ENCODE measurements around the gene HECW1. TPM values are rescaled to one million over a fixed set of nuclear protein-coding genes. Genes with fewer than 3 reads are reported as not detected.
A peak's percentile ranks its signal among the peaks of the same experiment; 100 is the strongest.

The HECW1 gene
- total RNA-seq, 1 donor from 2014 or later, result 68.7 TPM

DNA sequence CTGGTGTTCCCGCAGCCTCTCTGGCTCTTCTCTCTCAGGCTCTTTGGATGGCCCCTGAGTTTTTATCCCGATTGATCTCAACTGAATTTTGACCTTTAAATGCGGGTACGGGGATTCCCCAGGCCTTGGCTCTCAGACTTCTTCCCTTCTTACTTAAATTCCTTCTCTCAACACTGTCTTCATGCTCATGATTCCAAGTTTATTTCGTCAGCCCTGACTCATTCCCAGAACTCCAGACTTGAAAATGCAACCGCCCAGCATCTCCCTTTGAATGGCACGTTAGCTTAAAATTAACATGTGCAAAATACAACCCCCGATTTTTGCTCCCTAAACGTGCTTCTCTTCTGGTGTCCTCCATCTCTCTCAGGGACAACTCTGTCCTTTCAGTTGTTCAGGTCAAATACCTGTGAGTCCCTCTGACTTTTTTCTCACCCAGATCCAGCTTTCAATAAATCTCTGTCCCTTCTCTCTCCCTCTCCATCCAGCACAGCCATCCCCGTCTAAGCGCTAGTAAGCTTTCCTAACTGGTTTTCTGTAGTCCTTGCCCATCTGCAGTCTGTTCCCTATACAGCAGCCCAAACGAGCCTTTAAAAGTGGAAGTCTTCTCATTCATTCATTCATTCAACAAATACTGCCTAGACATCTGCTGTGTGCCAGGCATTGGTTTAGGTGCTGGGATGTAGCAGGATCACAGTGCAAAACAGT is 7.1 kb downstream of the HECW1 start:
- DNase-seq, result no peak
- TF ChIP-seq, protein P1, sequence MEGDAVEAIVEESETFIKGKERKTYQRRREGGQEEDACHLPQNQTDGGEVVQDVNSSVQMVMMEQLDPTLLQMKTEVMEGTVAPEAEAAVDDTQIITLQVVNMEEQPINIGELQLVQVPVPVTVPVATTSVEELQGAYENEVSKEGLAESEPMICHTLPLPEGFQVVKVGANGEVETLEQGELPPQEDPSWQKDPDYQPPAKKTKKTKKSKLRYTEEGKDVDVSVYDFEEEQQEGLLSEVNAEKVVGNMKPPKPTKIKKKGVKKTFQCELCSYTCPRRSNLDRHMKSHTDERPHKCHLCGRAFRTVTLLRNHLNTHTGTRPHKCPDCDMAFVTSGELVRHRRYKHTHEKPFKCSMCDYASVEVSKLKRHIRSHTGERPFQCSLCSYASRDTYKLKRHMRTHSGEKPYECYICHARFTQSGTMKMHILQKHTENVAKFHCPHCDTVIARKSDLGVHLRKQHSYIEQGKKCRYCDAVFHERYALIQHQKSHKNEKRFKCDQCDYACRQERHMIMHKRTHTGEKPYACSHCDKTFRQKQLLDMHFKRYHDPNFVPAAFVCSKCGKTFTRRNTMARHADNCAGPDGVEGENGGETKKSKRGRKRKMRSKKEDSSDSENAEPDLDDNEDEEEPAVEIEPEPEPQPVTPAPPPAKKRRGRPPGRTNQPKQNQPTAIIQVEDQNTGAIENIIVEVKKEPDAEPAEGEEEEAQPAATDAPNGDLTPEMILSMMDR (IDR thresholded peaks at IDR 0.05; ENCODE audit: partially characterized antibody, unreplicated experiment), result no peak
- Mint-ChIP-seq H3K36me3 (ENCODE audit: unreplicated experiment) (no peaks in the 10 kb centered on the region), H3K4me3 (ENCODE audit: unreplicated experiment) (no peak overlapping the region), H3K27ac (ENCODE audit: unreplicated experiment) (no peak overlapping the region), H3K4me1 (ENCODE audit: low read depth, unreplicated experiment) (peaks cover 27% of the 10 kb centered on the region), H3K27me3 (ENCODE audit: unreplicated experiment) (no peaks in the 10 kb centered on the region), H3K9me3 (ENCODE audit: unreplicated experiment) (peaks cover under 1% of the 10 kb centered on the region)

DNA sequence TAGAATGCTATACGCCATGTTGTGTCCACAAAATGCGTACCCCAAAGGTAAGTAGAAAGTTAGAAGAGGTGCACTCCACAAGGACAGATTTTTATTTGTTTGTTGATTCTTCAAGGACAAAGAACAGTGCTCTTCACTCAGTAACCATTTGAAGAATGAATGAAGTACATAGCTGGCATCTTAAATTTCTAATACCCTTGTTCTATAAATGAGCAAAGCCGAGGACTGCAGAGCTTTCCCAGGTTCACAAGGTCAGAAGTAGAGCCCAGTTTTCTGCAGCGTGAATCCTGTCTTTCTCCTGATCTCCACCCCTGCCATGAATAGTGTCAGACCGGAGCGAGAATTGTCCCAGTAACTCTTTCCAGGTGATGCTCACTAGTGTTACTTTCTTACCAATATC is 9.5 kb downstream of the HECW1 start:
- Mint-ChIP-seq H3K4me1 (ENCODE audit: low read depth, unreplicated experiment) (peaks cover 18% of the 10 kb centered on the region), H3K4me3 (ENCODE audit: unreplicated experiment) (no peak overlapping the region), H3K36me3 (ENCODE audit: unreplicated experiment) (no peaks in the 10 kb centered on the region), H3K27ac (ENCODE audit: unreplicated experiment) (no peak overlapping the region), H3K9me3 (ENCODE audit: unreplicated experiment) (no peaks in the 10 kb centered on the region), H3K27me3 (ENCODE audit: unreplicated experiment) (no peaks in the 10 kb centered on the region)
- TF ChIP-seq, protein P1 (IDR thresholded peaks at IDR 0.05; ENCODE audit: partially characterized antibody, unreplicated experiment), result no peak
- no peak for DNase-seq

DNA sequence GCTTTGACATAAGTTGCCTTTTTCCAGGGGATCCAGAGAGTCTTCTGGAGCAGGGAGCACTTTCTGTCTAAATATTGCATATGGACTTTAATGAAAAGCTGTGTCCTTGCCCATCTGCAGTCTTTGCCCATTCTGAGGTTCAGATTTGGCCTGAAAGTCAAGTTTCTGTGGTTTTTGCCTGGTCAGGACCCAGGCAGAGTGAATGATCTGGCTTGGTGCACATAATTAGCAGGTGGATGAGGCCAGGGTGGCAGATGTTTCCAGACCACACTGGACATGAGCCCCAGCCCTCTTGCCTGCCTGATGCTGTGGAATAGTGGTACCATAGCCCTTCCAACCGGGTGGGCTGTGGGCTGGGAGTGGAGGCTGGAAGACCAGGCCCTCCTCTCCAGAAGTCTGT is 11.0 kb downstream of the HECW1 start:
- H3K27ac Mint-ChIP-seq (ENCODE audit: unreplicated experiment), result peak overlapping the region; percentile 62
- DNase-seq, result no peak
- TF ChIP-seq, protein P1 (IDR thresholded peaks at IDR 0.05; ENCODE audit: partially characterized antibody, unreplicated experiment), result no peak
- no peaks in the 10 kb centered on the region for H3K27me3 Mint-ChIP-seq (ENCODE audit: unreplicated experiment)
- H3K9me3 Mint-ChIP-seq (ENCODE audit: unreplicated experiment), result no peaks in the 10 kb centered on the region
- peaks cover under 1% of the 10 kb centered on the region for H3K36me3 Mint-ChIP-seq (ENCODE audit: unreplicated experiment)
- no peak overlapping the region for H3K4me3 Mint-ChIP-seq (ENCODE audit: unreplicated experiment)
- H3K4me1 Mint-ChIP-seq (ENCODE audit: low read depth, unreplicated experiment), result peaks cover 7% of the 10 kb centered on the region

DNA sequence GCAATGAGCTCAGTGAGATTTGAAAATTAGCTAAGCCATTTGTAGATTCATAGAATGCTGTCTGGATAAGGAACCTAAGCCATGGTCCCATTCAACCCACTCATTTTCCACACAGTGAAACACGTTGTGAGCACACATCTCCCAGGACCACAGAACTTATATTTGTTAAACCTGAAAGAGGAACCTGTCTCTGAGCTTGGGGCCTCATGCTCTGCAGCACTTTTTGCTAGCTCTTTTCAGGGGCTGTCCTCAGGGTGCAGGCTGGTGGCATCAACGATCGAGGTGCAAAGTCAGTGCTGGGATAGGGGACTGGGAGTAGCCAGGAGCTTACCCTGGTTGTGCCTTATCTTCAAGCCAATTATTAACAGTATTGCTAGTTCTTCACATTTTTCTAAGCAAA is 11.9 kb downstream of the HECW1 start:
- peaks cover 4% of the 10 kb centered on the region for H3K36me3 Mint-ChIP-seq (ENCODE audit: unreplicated experiment)
- no peak for DNase-seq
- H3K9me3 Mint-ChIP-seq (ENCODE audit: unreplicated experiment), result no peaks in the 10 kb centered on the region
- no peaks in the 10 kb centered on the region for H3K27me3 Mint-ChIP-seq (ENCODE audit: unreplicated experiment)
- TF ChIP-seq, protein P1 (IDR thresholded peaks at IDR 0.05; ENCODE audit: partially characterized antibody, unreplicated experiment), result no peak
- H3K4me3 Mint-ChIP-seq (ENCODE audit: unreplicated experiment), result no peak overlapping the region
- H3K4me1 Mint-ChIP-seq (ENCODE audit: low read depth, unreplicated experiment), result peaks cover 7% of the 10 kb centered on the region
- no peak overlapping the region for H3K27ac Mint-ChIP-seq (ENCODE audit: unreplicated experiment)

DNA sequence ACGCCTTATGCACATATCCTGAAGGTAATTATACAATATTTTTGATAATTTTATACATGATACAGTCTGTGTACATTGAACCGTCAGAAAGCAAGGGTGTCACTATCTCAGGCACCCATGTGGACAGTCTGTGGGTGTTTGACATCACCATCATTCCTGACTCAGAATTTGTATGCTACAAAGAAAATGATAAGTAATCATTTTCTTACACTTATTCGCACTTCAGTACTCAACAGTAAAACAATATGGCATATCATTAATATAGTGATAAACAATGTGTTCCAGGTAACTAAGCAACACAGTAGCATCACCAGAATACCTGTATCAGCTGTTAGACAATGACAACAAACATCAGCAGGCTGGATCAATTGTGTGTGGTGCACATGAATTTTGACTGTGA is 17.9 kb downstream of the HECW1 start:
- no peak overlapping the region for H3K4me3 Mint-ChIP-seq (ENCODE audit: unreplicated experiment)

More for the DNA sequence above, 17.9 kb downstream of the HECW1 start:
- H3K36me3 Mint-ChIP-seq (ENCODE audit: unreplicated experiment), result peaks cover 4% of the 10 kb centered on the region
- peaks cover 2% of the 10 kb centered on the region for H3K9me3 Mint-ChIP-seq (ENCODE audit: unreplicated experiment)
- DNase-seq, result no peak
- no peak overlapping the region for H3K27ac Mint-ChIP-seq (ENCODE audit: unreplicated experiment)
- no peaks in the 10 kb centered on the region for H3K27me3 Mint-ChIP-seq (ENCODE audit: unreplicated experiment)
- H3K4me1 Mint-ChIP-seq (ENCODE audit: low read depth, unreplicated experiment), result peaks cover 4% of the 10 kb centered on the region
- TF ChIP-seq, protein P1 (IDR thresholded peaks at IDR 0.05; ENCODE audit: partially characterized antibody, unreplicated experiment), result no peak

All from glutamatergic neuron (in vitro differentiated cells).